A673 (cell line): ENCODE results near the gene CLSTN2.

Experiments
- CTCF ChIP-seq: fragments of 300-800, 200-600 bp; sonication (generic); conservative IDR thresholded peaks from 2 replicates; pipeline ENCODE4 v1.5.1; 2017; ENCODE audit warnings: low read depth, mild to moderate bottlenecking, antibody characterized with exemption, low read length, moderate library complexity, mixed read lengths
- EZH2 ChIP-seq: fragments of 200-600 bp; sonication (generic); IDR thresholded peaks from 2 replicates; pipeline ENCODE4 v1.6.1; 2017; ENCODE audit warnings: borderline replicate concordance, low read depth, mild to moderate bottlenecking, mixed read lengths, antibody characterized with exemption, low read length; ENCODE audit not compliant: poor library complexity, severe bottlenecking

DNA sequence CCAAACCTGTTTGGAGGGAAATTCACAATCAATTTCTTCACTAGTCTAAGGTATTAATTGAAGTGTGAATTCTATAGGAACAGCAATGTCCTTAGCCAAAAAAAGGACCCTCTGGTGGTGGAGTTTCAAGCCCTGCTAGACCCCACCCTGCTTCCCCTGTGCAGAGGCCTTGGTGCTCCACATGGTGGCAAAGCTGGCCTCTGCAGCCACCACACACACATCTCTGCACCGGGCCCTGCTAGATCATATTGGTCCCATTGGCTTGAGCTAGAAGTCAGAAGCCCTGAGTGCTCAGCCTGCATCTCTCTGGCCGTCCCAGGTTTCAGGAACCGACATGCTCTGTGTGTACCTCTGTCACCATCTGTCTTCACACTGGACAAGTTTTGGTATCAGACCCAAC lies 522.0 kb downstream of the CLSTN2 start:
- TF ChIP-seq CTCF (no peak), EZH2 (no peak)
